ENCODE results near the gene BCAP29.

The BCAP29 gene

DNA sequence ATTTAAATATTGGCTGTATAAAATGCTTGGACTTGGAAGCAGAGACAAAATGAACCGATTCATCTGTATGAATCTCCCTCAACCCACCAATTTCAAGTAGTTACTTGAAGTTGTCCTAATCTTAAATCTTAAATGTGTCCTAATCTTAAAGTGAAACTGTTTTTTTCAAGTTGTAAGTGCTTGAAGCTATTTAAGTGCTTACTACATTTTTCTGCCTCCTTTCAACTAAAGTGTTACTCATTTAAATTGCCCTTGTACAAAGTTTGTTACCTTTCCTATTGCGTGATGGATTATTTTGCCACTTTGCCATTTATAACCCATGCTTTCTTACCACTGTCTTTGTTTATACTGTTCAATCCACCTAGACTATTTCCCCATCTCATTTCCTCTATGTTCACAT is 2.8 kb downstream of the BCAP29 start:
- Histone ChIP-seq H3K9me3 (ENCODE audit: control insufficient read depth, insufficient read depth, low read depth, low read length) (no peaks in the 10 kb centered on the region), H3K4me1 (ENCODE audit: control insufficient read depth, insufficient read depth, low read length) (no peaks in the 10 kb centered on the region), H3K27ac (ENCODE audit: extremely low read depth, low read depth, low read length) (no peak overlapping the region), H3K36me3 (ENCODE audit: control insufficient read depth in 2 of 2, insufficient read depth in 1 of 2, low read length in 2 of 2) (peaks cover 0 to 16% of the 10 kb centered on the region in 2 experiments; a peak in 1 of 3 replicates), H3K4me3 (ENCODE audit: low read depth, low read length) (no peak overlapping the region)
- ChIA-PET CTCF (no interaction called here), POLR2A (interaction anchor here (1.1 kb wide), 1 partner anchor 19 kb away, joined by 3 read pairs; the partner anchor contains the start of genes COG5 and DUS4L)
- TF ChIP-seq, protein P1, sequence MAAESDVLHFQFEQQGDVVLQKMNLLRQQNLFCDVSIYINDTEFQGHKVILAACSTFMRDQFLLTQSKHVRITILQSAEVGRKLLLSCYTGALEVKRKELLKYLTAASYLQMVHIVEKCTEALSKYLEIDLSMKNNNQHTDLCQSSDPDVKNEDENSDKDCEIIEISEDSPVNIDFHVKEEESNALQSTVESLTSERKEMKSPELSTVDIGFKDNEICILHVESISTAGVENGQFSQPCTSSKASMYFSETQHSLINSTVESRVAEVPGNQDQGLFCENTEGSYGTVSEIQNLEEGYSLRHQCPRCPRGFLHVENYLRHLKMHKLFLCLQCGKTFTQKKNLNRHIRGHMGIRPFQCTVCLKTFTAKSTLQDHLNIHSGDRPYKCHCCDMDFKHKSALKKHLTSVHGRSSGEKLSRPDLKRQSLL (tag by site-specific recombination; IDR thresholded peaks at IDR 0.05): no peak
- TF ChIP-seq ZNF16 (tag by site-specific recombination; IDR thresholded peaks at IDR 0.05; ENCODE audit: low read depth) (no peak), ZBTB8A (tag by site-specific recombination; IDR thresholded peaks at IDR 0.05) (no peak), ZNF571 (tag by site-specific recombination; IDR thresholded peaks at IDR 0.05) (no peak), ZNF48 (tag by site-specific recombination; IDR thresholded peaks at IDR 0.05) (no peak)
- TF ChIP-seq, protein P2, sequence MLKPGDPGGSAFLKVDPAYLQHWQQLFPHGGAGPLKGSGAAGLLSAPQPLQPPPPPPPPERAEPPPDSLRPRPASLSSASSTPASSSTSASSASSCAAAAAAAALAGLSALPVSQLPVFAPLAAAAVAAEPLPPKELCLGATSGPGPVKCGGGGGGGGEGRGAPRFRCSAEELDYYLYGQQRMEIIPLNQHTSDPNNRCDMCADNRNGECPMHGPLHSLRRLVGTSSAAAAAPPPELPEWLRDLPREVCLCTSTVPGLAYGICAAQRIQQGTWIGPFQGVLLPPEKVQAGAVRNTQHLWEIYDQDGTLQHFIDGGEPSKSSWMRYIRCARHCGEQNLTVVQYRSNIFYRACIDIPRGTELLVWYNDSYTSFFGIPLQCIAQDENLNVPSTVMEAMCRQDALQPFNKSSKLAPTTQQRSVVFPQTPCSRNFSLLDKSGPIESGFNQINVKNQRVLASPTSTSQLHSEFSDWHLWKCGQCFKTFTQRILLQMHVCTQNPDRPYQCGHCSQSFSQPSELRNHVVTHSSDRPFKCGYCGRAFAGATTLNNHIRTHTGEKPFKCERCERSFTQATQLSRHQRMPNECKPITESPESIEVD (tag by site-specific recombination; IDR thresholded peaks at IDR 0.05): peak; percentile 54

DNA sequence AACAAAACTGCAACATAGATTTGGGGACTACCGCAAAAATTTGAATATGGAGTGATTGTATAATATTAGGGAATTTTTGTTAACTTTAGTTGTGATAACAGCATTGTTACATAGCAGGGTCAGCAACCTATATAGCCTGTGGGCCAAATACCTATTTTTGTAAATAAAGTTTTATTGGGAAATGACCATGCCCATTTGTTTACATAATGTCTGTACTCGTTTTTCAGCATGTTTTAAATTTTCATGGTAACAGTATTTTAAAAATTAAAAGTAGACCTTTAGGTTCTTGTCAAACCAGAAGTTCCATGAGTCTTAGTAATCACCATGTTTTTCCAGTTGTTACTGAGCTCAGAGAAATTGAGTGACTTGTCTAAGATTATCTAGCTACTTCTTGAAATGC is 4.7 kb downstream of the BCAP29 start:
- H3K4me1 ChIP-seq (ENCODE audit: control insufficient read depth, insufficient read depth, low read length): no peaks in the 10 kb centered on the region
- POLR2A ChIA-PET: no interaction called here
- no peak overlapping the region for H3K27ac ChIP-seq (ENCODE audit: extremely low read depth, low read depth, low read length)
- H3K36me3 ChIP-seq (ENCODE audit: control insufficient read depth in 2 of 2, insufficient read depth in 1 of 2, low read length in 2 of 2): peaks cover 0 to 16% of the 10 kb centered on the region in 2 experiments; a peak in 1 of 3 replicates
- H3K9me3 ChIP-seq (ENCODE audit: control insufficient read depth, insufficient read depth, low read depth, low read length): no peaks in the 10 kb centered on the region
- H3K4me3 ChIP-seq (ENCODE audit: low read depth, low read length): no peak overlapping the region
- CTCF ChIA-PET: no interaction called here
- TF ChIP-seq, protein P3, sequence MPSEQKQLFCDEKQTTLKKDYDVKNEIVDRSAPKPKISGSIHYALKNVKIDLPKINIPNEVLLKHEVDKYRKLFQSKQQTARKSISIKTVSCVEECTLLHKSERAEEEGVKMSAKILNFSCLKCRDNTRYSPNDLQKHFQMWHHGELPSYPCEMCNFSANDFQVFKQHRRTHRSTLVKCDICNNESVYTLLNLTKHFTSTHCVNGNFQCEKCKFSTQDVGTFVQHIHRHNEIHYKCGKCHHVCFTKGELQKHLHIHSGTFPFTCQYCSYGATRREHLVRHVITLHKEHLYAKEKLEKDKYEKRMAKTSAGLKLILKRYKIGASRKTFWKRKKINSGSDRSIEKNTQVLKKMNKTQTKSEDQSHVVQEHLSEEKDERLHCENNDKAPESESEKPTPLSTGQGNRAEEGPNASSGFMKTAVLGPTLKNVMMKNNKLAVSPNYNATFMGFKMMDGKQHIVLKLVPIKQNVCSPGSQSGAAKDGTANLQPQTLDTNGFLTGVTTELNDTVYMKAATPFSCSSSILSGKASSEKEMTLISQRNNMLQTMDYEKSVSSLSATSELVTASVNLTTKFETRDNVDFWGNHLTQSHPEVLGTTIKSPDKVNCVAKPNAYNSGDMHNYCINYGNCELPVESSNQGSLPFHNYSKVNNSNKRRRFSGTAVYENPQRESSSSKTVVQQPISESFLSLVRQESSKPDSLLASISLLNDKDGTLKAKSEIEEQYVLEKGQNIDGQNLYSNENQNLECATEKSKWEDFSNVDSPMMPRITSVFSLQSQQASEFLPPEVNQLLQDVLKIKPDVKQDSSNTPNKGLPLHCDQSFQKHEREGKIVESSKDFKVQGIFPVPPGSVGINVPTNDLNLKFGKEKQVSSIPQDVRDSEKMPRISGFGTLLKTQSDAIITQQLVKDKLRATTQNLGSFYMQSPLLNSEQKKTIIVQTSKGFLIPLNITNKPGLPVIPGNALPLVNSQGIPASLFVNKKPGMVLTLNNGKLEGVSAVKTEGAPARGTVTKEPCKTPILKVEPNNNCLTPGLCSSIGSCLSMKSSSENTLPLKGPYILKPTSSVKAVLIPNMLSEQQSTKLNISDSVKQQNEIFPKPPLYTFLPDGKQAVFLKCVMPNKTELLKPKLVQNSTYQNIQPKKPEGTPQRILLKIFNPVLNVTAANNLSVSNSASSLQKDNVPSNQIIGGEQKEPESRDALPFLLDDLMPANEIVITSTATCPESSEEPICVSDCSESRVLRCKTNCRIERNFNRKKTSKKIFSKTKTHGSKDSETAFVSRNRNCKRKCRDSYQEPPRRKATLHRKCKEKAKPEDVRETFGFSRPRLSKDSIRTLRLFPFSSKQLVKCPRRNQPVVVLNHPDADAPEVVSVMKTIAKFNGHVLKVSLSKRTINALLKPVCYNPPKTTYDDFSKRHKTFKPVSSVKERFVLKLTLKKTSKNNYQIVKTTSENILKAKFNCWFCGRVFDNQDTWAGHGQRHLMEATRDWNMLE (tag by site-specific recombination; conservative IDR thresholded peaks at IDR 0.05; ENCODE audit: low read depth): no peak
- no peak for TF ChIP-seq ZBTB8A (tag by site-specific recombination; IDR thresholded peaks at IDR 0.05)
- TF ChIP-seq, protein P4, sequence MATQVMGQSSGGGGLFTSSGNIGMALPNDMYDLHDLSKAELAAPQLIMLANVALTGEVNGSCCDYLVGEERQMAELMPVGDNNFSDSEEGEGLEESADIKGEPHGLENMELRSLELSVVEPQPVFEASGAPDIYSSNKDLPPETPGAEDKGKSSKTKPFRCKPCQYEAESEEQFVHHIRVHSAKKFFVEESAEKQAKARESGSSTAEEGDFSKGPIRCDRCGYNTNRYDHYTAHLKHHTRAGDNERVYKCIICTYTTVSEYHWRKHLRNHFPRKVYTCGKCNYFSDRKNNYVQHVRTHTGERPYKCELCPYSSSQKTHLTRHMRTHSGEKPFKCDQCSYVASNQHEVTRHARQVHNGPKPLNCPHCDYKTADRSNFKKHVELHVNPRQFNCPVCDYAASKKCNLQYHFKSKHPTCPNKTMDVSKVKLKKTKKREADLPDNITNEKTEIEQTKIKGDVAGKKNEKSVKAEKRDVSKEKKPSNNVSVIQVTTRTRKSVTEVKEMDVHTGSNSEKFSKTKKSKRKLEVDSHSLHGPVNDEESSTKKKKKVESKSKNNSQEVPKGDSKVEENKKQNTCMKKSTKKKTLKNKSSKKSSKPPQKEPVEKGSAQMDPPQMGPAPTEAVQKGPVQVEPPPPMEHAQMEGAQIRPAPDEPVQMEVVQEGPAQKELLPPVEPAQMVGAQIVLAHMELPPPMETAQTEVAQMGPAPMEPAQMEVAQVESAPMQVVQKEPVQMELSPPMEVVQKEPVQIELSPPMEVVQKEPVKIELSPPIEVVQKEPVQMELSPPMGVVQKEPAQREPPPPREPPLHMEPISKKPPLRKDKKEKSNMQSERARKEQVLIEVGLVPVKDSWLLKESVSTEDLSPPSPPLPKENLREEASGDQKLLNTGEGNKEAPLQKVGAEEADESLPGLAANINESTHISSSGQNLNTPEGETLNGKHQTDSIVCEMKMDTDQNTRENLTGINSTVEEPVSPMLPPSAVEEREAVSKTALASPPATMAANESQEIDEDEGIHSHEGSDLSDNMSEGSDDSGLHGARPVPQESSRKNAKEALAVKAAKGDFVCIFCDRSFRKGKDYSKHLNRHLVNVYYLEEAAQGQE (tag by site-specific recombination; IDR thresholded peaks at IDR 0.05): no peak
- TF ChIP-seq ZNF830 (tag by site-specific recombination; IDR thresholded peaks at IDR 0.05; ENCODE audit: low read depth): no peak
- no peak for TF ChIP-seq FEZF1 (tag by site-specific recombination; IDR thresholded peaks at IDR 0.05)
- TF ChIP-seq ZNF585B (tag by site-specific recombination; IDR thresholded peaks at IDR 0.05): no peak
- TF ChIP-seq, protein P5, sequence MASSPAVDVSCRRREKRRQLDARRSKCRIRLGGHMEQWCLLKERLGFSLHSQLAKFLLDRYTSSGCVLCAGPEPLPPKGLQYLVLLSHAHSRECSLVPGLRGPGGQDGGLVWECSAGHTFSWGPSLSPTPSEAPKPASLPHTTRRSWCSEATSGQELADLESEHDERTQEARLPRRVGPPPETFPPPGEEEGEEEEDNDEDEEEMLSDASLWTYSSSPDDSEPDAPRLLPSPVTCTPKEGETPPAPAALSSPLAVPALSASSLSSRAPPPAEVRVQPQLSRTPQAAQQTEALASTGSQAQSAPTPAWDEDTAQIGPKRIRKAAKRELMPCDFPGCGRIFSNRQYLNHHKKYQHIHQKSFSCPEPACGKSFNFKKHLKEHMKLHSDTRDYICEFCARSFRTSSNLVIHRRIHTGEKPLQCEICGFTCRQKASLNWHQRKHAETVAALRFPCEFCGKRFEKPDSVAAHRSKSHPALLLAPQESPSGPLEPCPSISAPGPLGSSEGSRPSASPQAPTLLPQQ (tag by site-specific recombination; IDR thresholded peaks at IDR 0.05): no peak
- no peak for TF ChIP-seq ZNF548 (tag by site-specific recombination; IDR thresholded peaks at IDR 0.05)
- TF ChIP-seq, protein P6, sequence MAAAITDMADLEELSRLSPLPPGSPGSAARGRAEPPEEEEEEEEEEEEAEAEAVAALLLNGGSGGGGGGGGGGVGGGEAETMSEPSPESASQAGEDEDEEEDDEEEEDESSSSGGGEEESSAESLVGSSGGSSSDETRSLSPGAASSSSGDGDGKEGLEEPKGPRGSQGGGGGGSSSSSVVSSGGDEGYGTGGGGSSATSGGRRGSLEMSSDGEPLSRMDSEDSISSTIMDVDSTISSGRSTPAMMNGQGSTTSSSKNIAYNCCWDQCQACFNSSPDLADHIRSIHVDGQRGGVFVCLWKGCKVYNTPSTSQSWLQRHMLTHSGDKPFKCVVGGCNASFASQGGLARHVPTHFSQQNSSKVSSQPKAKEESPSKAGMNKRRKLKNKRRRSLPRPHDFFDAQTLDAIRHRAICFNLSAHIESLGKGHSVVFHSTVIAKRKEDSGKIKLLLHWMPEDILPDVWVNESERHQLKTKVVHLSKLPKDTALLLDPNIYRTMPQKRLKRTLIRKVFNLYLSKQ (tag by site-specific recombination; IDR thresholded peaks at IDR 0.05; ENCODE audit: borderline replicate concordance): no peak
- TF ChIP-seq ZNF658 (tag by site-specific recombination; IDR thresholded peaks at IDR 0.05): no peak
- TF ChIP-seq GLIS2 (tag by site-specific recombination; IDR thresholded peaks at IDR 0.05): no peak
- TF ChIP-seq, protein P7, sequence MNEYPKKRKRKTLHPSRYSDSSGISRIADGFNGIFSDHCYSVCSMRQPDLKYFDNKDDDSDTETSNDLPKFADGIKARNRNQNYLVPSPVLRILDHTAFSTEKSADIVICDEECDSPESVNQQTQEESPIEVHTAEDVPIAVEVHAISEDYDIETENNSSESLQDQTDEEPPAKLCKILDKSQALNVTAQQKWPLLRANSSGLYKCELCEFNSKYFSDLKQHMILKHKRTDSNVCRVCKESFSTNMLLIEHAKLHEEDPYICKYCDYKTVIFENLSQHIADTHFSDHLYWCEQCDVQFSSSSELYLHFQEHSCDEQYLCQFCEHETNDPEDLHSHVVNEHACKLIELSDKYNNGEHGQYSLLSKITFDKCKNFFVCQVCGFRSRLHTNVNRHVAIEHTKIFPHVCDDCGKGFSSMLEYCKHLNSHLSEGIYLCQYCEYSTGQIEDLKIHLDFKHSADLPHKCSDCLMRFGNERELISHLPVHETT (tag by site-specific recombination; IDR thresholded peaks at IDR 0.05): no peak

Measured in HEK293 (cell line).